Endothelial cell of umbilical vein (primary cell): ENCODE measurements around the gene LMO7. TPM values are rescaled to one million over a fixed set of nuclear protein-coding genes. Genes with fewer than 3 reads are reported as not detected.

Experiments used
- BruUV-seq: library from RNA; stranded (reverse); fragments of 400-500 nt; replicated peaks from 2 replicates; lab custom pipeline; 2021; lab: Mats Ljungman, UMichigan
- CTCF ChIA-PET: fragments of 300-600, 350-600 bp; sonication (Branson Sonifier 250); formaldehyde crosslinking; loops from one replicate; lab custom pipeline; 2021; ENCODE audit warnings: antibody characterized with exemption, inconsistent platforms; lab: Charles Lee
- POLR2A ChIA-PET: fragments of 300-600, 350-600 bp; sonication (Branson Sonifier 250); formaldehyde crosslinking; loops from one replicate; lab custom pipeline; 2021; ENCODE audit warnings: antibody characterized with exemption, inconsistent platforms; lab: Charles Lee
- DNase-seq: peaks from one replicate; pipeline ENCODE4 v3.0.0-alpha.2; 2011; ENCODE audit warnings: low read depth, low spot score
- FAIRE-seq: peaks from 2 replicates; lab custom pipeline; 2011; peaks lifted over from hg19 to GRCh38; lab: Jason Lieb, UNC
- H2AFZ ChIP-seq: 2 replicates; pipeline ENCODE4 v1.6.0; 2012; ENCODE audit warnings: low read depth, low read length, control low read depth, inconsistent platforms
- H3K27ac ChIP-seq: 2 replicates; pipeline ENCODE4 v1.5.1; 2011; ENCODE audit warnings: low read depth, mild to moderate bottlenecking, control low read depth, low read length, moderate library complexity; ENCODE audit not compliant: insufficient read depth
- H3K27me3 ChIP-seq, 2 experiments: 2 replicates each; pipeline versions ENCODE4 v1.6.0 to v1.6.1; 2011; ENCODE audit warnings: low read length in 2 of 2, mixed read lengths in 1 of 2; ENCODE audit not compliant: control insufficient read depth in 2 of 2, insufficient read depth in 2 of 2
- H3K36me3 ChIP-seq, 2 experiments: 2 replicates in 1 of 2; 3 replicates in 1 of 2; pipeline ENCODE4 v1.5.1; 2011; ENCODE audit warnings: low read length in 2 of 2, mild to moderate bottlenecking in 1 of 2, moderate library complexity in 1 of 2; ENCODE audit not compliant: control insufficient read depth in 2 of 2, insufficient read depth in 2 of 2; ENCODE audit errors: extremely low read depth in 1 of 2
- H3K4me1 ChIP-seq: 3 replicates; pipeline ENCODE4 v1.5.1; 2011; ENCODE audit warnings: mild to moderate bottlenecking, low read length; ENCODE audit not compliant: control insufficient read depth, insufficient read depth; ENCODE audit errors: extremely low read depth
- H3K4me2 ChIP-seq: 2 replicates; pipeline ENCODE4 v1.6.1; 2011; ENCODE audit warnings: low read length, control low read depth, mixed read lengths; ENCODE audit not compliant: insufficient read depth
- H3K4me3 ChIP-seq, 3 experiments: fragments of 200-600 bp in 1 of 3; sonication (generic), shearing (Covaris generic) in 1 of 3; replicated peaks in 1 of 3; 2 replicates each; pipeline ENCODE4 v1.5.1; 2011 to 2016; ENCODE audit warnings: control low read depth in 3 of 3, low read length in 3 of 3, mild to moderate bottlenecking in 2 of 3, inconsistent platforms in 1 of 3, low read depth in 1 of 3, moderate library complexity in 1 of 3; ENCODE audit not compliant: insufficient read depth in 1 of 3
- H3K79me2 ChIP-seq: 2 replicates; pipeline ENCODE4 v1.6.0; 2012; ENCODE audit warnings: low read length, inconsistent platforms; ENCODE audit not compliant: control insufficient read depth, insufficient read depth
- H3K9ac ChIP-seq: replicated peaks from 2 replicates; pipeline ENCODE3; 2011; ENCODE audit warnings: low read length, control low read depth; ENCODE audit not compliant: insufficient read depth; ENCODE audit errors: extremely low read depth
- H3K9me1 ChIP-seq: replicated peaks from 3 replicates; pipeline ENCODE4 v1.6.0; 2011; ENCODE audit warnings: mild to moderate bottlenecking, low read length; ENCODE audit not compliant: control insufficient read depth, insufficient read depth; ENCODE audit errors: extremely low read depth
- H3K9me3 ChIP-seq: replicated peaks from 2 replicates; pipeline ENCODE4 v1.5.1; 2012; ENCODE audit warnings: low read length, inconsistent platforms; ENCODE audit not compliant: control insufficient read depth, insufficient read depth
- H4K20me1 ChIP-seq: replicated peaks from 2 replicates; pipeline ENCODE3; 2011; ENCODE audit warnings: mild to moderate bottlenecking, low read length; ENCODE audit not compliant: control insufficient read depth, insufficient read depth; ENCODE audit errors: extremely low read depth
- CTCF ChIP-seq, 2 donors: IDR thresholded peaks; 1 replicate in 1 of 2; 2 replicates in 1 of 2; pipeline ENCODE4 v1.5.1; 2011; ENCODE audit warnings: low read length in 2 of 2, mild to moderate bottlenecking in 2 of 2, moderate library complexity in 2 of 2, control low read depth in 1 of 2, inconsistent platforms in 1 of 2, low read depth in 1 of 2; ENCODE audit not compliant: insufficient read depth in 1 of 2; ENCODE audit errors: extremely low read depth in 1 of 2
- EZH2 ChIP-seq: IDR thresholded peaks from 2 replicates; pipeline ENCODE4 v1.6.1; 2012; ENCODE audit warnings: borderline replicate concordance, low read depth, mild to moderate bottlenecking, moderate library complexity, low read length, inconsistent platforms; ENCODE audit not compliant: severe bottlenecking
- FOS ChIP-seq: IDR thresholded peaks from 2 replicates; pipeline ENCODE4 v1.6.1; 2011; ENCODE audit warnings: mild to moderate bottlenecking, low read length, moderate library complexity, borderline replicate concordance; ENCODE audit not compliant: insufficient read depth
- GATA2 ChIP-seq: IDR thresholded peaks from 2 replicates; pipeline ENCODE4 v1.7.0; 2011; ENCODE audit warnings: low read depth, mild to moderate bottlenecking, moderate library complexity, mixed read lengths, low read length; ENCODE audit not compliant: insufficient read length, insufficient read depth
- JUN ChIP-seq: IDR thresholded peaks from 2 replicates; pipeline ENCODE4 v1.6.1; 2011; ENCODE audit warnings: borderline replicate concordance, low read depth; ENCODE audit not compliant: insufficient read length, insufficient read depth
- MAX ChIP-seq: IDR thresholded peaks from 2 replicates; pipeline ENCODE4 v1.6.1; 2011; ENCODE audit not compliant: insufficient read depth, insufficient read length
- MYC ChIP-seq: IDR thresholded peaks from one replicate; pipeline ENCODE4 v1.6.1; 2011; ENCODE audit warnings: mild to moderate bottlenecking, low read depth, low read length
- POLR2A ChIP-seq: IDR thresholded peaks from 2 replicates; pipeline ENCODE4 v1.6.1; 2012; ENCODE audit warnings: low read depth, mild to moderate bottlenecking, control low read depth, low read length
- POLR2AphosphoS5 ChIP-seq: IDR thresholded peaks from 2 replicates; pipeline ENCODE4 v1.6.1; 2012; ENCODE audit warnings: low read depth, mild to moderate bottlenecking, control low read depth, low read length, moderate library complexity; ENCODE audit not compliant: insufficient read depth
- dilution Hi-C: fragments of 300-500 bp; cut with MboI; formaldehyde crosslinking; loops from one replicate; pipeline ENCODE4 v1.15.0; 2019; ENCODE audit warnings: low sequenced_read_pairs; ENCODE audit not compliant: extremely low pct_ligation_motif_present
- intact Hi-C: fragments of 100-400 bp; cut with micrococcal nuclease; formaldehyde crosslinking; loops from one replicate; pipeline ENCODE4 v1.10.0; 2022
- polyA plus RNA-seq, 4 experiments: library from polyadenylated mRNA; depleted of rRNA in 3 of 4; stranded (reverse) in 3 of 4; unstranded in 1 of 4; fragments of >200 nt; gene quantifications; 2 replicates each; pipeline versions ENCODE4 v1.2.1 to v1.2.3, GENCODE V29; 2011 to 2012; ENCODE audit warnings: missing spikeins in 1 of 4
- total RNA-seq: library from RNA; stranded (reverse); gene quantifications from 2 replicates; pipeline ENCODE4 v1.2.3, GENCODE V29; 2021

LMO7 gene
- total and polyA plus RNA-seq, 2 donors (not counting 3 experiments of a cell fraction or from before 2014, with no cell fraction given): 10.5 to 21.1 TPM

GRCh38 chr13:75869981-75870380 lies 233.9 kb downstream of the LMO7 start:
- Histone ChIP-seq H3K9me3 (no peaks in the 10 kb centered on the region), H3K9me1 (no peaks in the 10 kb centered on the region), H2AFZ (no peak overlapping the region), H3K27me3 (peaks cover 0 to 2% of the 10 kb centered on the region in 2 experiments), H4K20me1 (no peaks in the 10 kb centered on the region), H3K4me1 (peaks cover 4% of the 10 kb centered on the region), H3K27ac (no peak overlapping the region), H3K9ac (no peak overlapping the region), H3K36me3 (no peaks in the 10 kb centered on the region), H3K79me2 (no peaks in the 10 kb centered on the region), H3K4me3 (no peak overlapping the region), H3K4me2 (peak overlapping the region; percentile 87)
- FAIRE-seq: no peak
- intact Hi-C loops (loop anchor here (1.0 to 10.0 kb wide), 5 partner anchors 108 to 1033 kb away; no protein-coding TSS in a partner anchor), dilution Hi-C loops (no loop called here)
- CTCF ChIA-PET: interaction anchor here (0.6 to 5.1 kb wide), 31 partner anchors 8 to 1132 kb away, joined by 3 to 134 read pairs (median 5); no protein-coding TSS in a partner anchor
- TF ChIP-seq FOS (no peak), CTCF (IDR thresholded peaks at IDR 0.05; ENCODE audit: extremely low read depth in 1 of 2, insufficient read depth in 1 of 2, low read depth in 1 of 2, low read length in 2 of 2) (no peak), JUN (no peak), POLR2A (no peak), POLR2AphosphoS5 (no peak), MAX (no peak), GATA2 (no peak), MYC (no peak), EZH2 (no peak)
- POLR2A ChIA-PET: no interaction called here
- DNase-seq: no peak
- no TSS peak for BruUV-seq
